H1 (cell line): ENCODE data around the gene PSMC1. TPM values are rescaled to one million over a fixed set of nuclear protein-coding genes. Genes with fewer than 3 reads are reported as not detected.

ENCODE experiments used
- CTBP2 ChIP-seq: IDR thresholded peaks from 2 replicates; pipeline ENCODE4 v1.7.0; 2011; ENCODE audit warnings: borderline replicate concordance, mild to moderate bottlenecking, moderate library complexity, mixed read lengths, low read length; ENCODE audit not compliant: insufficient read depth, insufficient read length
- polyA plus RNA-seq, 7 experiments: library from polyadenylated mRNA; depleted of rRNA in 3 of 7; stranded (reverse) in 5 of 7; unstranded in 2 of 7; fragments of >200 nt in 5 of 7; fragments of 200-250 nt in 2 of 7; gene quantifications; 1 replicate in 5 of 7; 2 replicates in 1 of 7; 4 replicates in 1 of 7; pipeline versions ENCODE4 v1.2.1 to v1.2.3, GENCODE V29; 2011 to 2013; ENCODE audit warnings: missing spikeins in 2 of 7, mixed read lengths in 2 of 7
- total RNA-seq: library from RNA; stranded (reverse); fragmentation: NEBNext Ultra II Directional; extraction: Animal tissue kit (Norgen Biotek cat#: 25700); gene quantifications from 2 replicates; pipeline ENCODE4 v1.2.1, GENCODE V29; 2021
- TF ChIP-seq, protein P1 (sequence below): IDR thresholded peaks from 2 replicates; pipeline ENCODE4 v1.6.1; 2011; ENCODE audit warnings: low read depth, mild to moderate bottlenecking, low read length; ENCODE audit not compliant: insufficient read depth
- TF ChIP-seq, protein P2 (sequence below), 3 experiments: IDR thresholded peaks; 1 replicate in 2 of 3; 2 replicates in 1 of 3; pipeline versions ENCODE4 v1.5.1 to v1.6.1; 2011; ENCODE audit warnings: low read length in 3 of 3, mild to moderate bottlenecking in 3 of 3, inconsistent platforms in 2 of 3, low read depth in 1 of 3, moderate library complexity in 1 of 3; ENCODE audit not compliant: insufficient read depth in 1 of 3; ENCODE audit errors: control extremely low read depth in 1 of 3
- TF ChIP-seq, protein P3 (sequence below): IDR thresholded peaks from 2 replicates; pipeline ENCODE4 v1.6.1; 2011; ENCODE audit warnings: low read length, improper control_type of control experiment

The PSMC1 gene
- total and polyA plus RNA-seq, 2 of the 8 experiments (the other 6 are each of a cell fraction or from before 2014, with no cell fraction given), result 46.2 to 99.6 TPM

DNA sequence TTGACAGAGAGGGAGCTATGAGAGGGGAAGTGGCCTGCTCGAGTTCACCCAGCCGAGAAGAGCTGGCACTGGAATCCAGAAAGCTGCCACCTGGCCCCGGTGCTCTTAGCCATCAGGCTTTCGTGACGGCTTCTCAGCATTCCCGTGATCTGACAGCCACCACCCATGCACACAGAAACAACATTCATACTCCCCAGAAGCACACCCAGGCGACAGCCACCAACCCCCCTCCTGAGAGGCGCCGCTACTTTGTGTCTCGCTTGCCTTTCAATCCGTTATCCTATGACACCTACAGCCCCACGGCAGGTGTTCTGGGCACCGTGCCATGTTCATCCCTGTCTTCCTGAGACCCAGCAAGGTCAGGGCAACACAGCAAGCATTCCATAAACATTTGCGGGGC is 31.4 kb downstream of the PSMC1 start (continued):
- TF ChIP-seq, protein P1, sequence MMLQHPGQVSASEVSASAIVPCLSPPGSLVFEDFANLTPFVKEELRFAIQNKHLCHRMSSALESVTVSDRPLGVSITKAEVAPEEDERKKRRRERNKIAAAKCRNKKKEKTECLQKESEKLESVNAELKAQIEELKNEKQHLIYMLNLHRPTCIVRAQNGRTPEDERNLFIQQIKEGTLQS, result no peak
- TF ChIP-seq, protein P2, sequence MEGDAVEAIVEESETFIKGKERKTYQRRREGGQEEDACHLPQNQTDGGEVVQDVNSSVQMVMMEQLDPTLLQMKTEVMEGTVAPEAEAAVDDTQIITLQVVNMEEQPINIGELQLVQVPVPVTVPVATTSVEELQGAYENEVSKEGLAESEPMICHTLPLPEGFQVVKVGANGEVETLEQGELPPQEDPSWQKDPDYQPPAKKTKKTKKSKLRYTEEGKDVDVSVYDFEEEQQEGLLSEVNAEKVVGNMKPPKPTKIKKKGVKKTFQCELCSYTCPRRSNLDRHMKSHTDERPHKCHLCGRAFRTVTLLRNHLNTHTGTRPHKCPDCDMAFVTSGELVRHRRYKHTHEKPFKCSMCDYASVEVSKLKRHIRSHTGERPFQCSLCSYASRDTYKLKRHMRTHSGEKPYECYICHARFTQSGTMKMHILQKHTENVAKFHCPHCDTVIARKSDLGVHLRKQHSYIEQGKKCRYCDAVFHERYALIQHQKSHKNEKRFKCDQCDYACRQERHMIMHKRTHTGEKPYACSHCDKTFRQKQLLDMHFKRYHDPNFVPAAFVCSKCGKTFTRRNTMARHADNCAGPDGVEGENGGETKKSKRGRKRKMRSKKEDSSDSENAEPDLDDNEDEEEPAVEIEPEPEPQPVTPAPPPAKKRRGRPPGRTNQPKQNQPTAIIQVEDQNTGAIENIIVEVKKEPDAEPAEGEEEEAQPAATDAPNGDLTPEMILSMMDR (IDR thresholded peaks at IDR 0.05; ENCODE audit: control extremely low read depth in 1 of 3, insufficient read depth in 1 of 3, low read depth in 1 of 3, low read length in 3 of 3), result no peak
- TF ChIP-seq CTBP2, result no peak
- TF ChIP-seq, protein P3, sequence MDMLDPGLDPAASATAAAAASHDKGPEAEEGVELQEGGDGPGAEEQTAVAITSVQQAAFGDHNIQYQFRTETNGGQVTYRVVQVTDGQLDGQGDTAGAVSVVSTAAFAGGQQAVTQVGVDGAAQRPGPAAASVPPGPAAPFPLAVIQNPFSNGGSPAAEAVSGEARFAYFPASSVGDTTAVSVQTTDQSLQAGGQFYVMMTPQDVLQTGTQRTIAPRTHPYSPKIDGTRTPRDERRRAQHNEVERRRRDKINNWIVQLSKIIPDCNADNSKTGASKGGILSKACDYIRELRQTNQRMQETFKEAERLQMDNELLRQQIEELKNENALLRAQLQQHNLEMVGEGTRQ, result no peak
